CD4-positive, alpha-beta T cell (primary cell): ENCODE measurements around the gene PTPRK. TPM values are rescaled to one million over a fixed set of nuclear protein-coding genes. Genes with fewer than 3 reads are reported as not detected.

Experiments used
- ATAC-seq: fragments of 200-7000 bp; cut with Tn5 transposase; one replicate; pipeline ENCODE4 v1.10.0; 2022; ENCODE audit warnings: mild to moderate bottlenecking; ENCODE audit not compliant: poor library complexity
- CTCF ChIA-PET: fragments of 350-600 bp; sonication (Branson Sonifier 250); formaldehyde crosslinking; loops from one replicate; lab custom pipeline; 2021; ENCODE audit warnings: antibody characterized with exemption, inconsistent platforms; lab: Charles Lee
- POLR2A ChIA-PET: fragments of 350-600 bp; sonication (Branson Sonifier 250); formaldehyde crosslinking; loops from one replicate; lab custom pipeline; 2021; ENCODE audit warnings: antibody characterized with exemption, inconsistent platforms; lab: Charles Lee
- DNase-seq, 14 experiments: peaks; one replicate each; pipeline ENCODE4 v3.0.0-alpha.2; 2013 to 2020; ENCODE audit warnings: mixed read lengths in 2 of 14
- H3K27ac ChIP-seq, 2 donors: one replicate each; pipeline versions ENCODE4 v1.5.1 to v1.7.0; 2013; ENCODE audit warnings: low read length in 2 of 2, low read depth in 1 of 2, mild to moderate bottlenecking in 1 of 2
- H3K27me3 ChIP-seq, 2 experiments: 1 replicate in 1 of 2; 2 replicates in 1 of 2; pipeline versions ENCODE4 v1.6.1 to v1.7.0; 2013; ENCODE audit warnings: low read length in 2 of 2, control low read depth in 1 of 2, mild to moderate bottlenecking in 1 of 2, moderate library complexity in 1 of 2; ENCODE audit not compliant: insufficient read depth in 2 of 2, control insufficient read depth in 1 of 2
- H3K36me3 ChIP-seq: one replicate; pipeline ENCODE4 v1.6.1; 2013; ENCODE audit warnings: low read length, control low read depth; ENCODE audit not compliant: insufficient read depth
- H3K4me1 ChIP-seq: one replicate; pipeline ENCODE4 v1.6.1; 2013; ENCODE audit warnings: low read length, control low read depth; ENCODE audit not compliant: insufficient read depth
- H3K4me3 ChIP-seq: one replicate; pipeline ENCODE4 v1.5.1; 2013; ENCODE audit warnings: mild to moderate bottlenecking, low read length, moderate library complexity
- H3K9me3 ChIP-seq, 2 experiments: 1 replicate in 1 of 2; 2 replicates in 1 of 2; pipeline versions ENCODE4 v1.6.1 to v1.7.0; 2013; ENCODE audit warnings: low read length in 2 of 2, mild to moderate bottlenecking in 2 of 2, control low read depth in 1 of 2, moderate library complexity in 1 of 2; ENCODE audit not compliant: control insufficient read depth in 1 of 2, insufficient read depth in 1 of 2
- H3K27ac Mint-ChIP-seq: one replicate; pipeline ENCODE4 v1.8.0; 2020; ENCODE audit warnings: mixed read lengths
- H3K27me3 Mint-ChIP-seq: one replicate; pipeline ENCODE4 v1.8.0; 2021; ENCODE audit warnings: mixed read lengths
- H3K36me3 Mint-ChIP-seq: one replicate; pipeline ENCODE4 v1.8.0; 2021; ENCODE audit warnings: low read depth, mixed read lengths
- H3K4me1 Mint-ChIP-seq: one replicate; pipeline ENCODE4 v1.8.0; 2021; ENCODE audit warnings: low read depth, mixed read lengths
- H3K4me3 Mint-ChIP-seq: one replicate; pipeline ENCODE4 v1.8.0; 2020; ENCODE audit warnings: mild to moderate bottlenecking, mixed read lengths
- H3K9me3 Mint-ChIP-seq: one replicate; pipeline ENCODE4 v1.8.0; 2020; ENCODE audit warnings: mixed read lengths
- CTCF ChIP-seq: fragments of 200-600 bp; IDR thresholded peaks from one replicate; pipeline ENCODE4 v1.8.0; 2022; ENCODE audit warnings: antibody characterized with exemption, mild to moderate bottlenecking
- intact Hi-C, 2 experiments: fragments of 100-400 bp; cut with DNase I in 1 of 2; cut with micrococcal nuclease in 1 of 2; formaldehyde crosslinking; loops; one replicate each; pipeline versions ENCODE4 v1.15.1 to v1.9.0; 2023 to 2025; cut with DNase I, micrococcal nuclease
- total RNA-seq, 174 experiments: library from RNA in 2 of 174; stranded (reverse) in 2 of 174; gene quantifications; one replicate each; pipeline ENCODE4 v1.2.3 and lab custom pipeline; 2021 to 2026

Gene PTPRK
- total RNA-seq, 2 experiments from 2014 or later: 8.4 to 10.3 TPM

DNA sequence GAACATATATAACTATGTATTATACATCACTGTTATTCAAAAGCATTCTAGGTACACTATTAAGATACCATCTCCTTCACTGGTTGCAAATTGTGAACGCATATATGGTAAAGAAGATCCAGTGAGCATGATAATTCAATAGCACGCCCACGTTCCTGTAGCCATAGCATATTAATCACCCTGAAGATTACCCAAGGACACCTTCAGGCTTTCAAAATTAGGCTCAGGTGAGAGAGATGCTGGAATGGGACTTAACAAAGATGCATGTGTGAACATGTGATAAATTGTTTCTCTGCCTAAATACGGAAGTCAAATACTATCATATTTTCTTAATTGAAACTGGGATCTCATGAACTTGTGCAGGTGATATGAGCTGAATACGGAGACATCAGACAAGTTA is 303.5 kb downstream of the PTPRK start:
- intact Hi-C loops: no loop called here
- Mint-ChIP-seq H3K27ac (no peak overlapping the region), H3K9me3 (no peaks in the 10 kb centered on the region), H3K4me1 (no peaks in the 10 kb centered on the region), H3K27me3 (no peaks in the 10 kb centered on the region), H3K4me3 (no peak overlapping the region), H3K36me3 (no peaks in the 10 kb centered on the region)
- Histone ChIP-seq H3K27me3 (no peaks in the 10 kb centered on the region), H3K9me3 (no peaks in the 10 kb centered on the region), H3K4me3 (no peak overlapping the region), H3K4me1 (no peaks in the 10 kb centered on the region), H3K27ac (no peak overlapping the region), H3K36me3 (no peaks in the 10 kb centered on the region)
- ChIA-PET POLR2A (no interaction called here), CTCF (no interaction called here)
- no peak for DNase-seq
- ATAC-seq: no peak
- TF ChIP-seq CTCF: no peak

DNA sequence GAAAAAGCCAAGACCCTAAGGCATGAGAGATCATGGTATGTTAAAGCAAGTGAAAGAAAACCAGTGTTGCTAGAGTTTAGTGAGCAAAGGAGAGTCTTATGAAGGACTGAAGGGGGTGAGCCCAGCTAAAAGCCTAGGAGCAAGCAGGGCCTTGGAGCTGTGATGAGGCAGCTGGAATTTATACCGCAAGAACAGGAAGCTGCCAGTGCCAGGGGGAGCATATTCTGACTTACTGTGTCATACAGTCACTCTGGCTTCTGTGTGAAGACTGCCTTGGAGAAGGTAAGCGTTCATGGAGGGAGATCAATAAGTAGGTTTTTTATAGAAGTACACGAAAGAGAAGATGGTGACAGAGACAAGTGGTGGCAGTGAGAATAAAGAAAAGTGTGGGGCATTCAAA is 310.6 kb downstream of the PTPRK start:
- Histone ChIP-seq H3K36me3 (no peaks in the 10 kb centered on the region), H3K4me1 (no peaks in the 10 kb centered on the region), H3K27me3 (no peaks in the 10 kb centered on the region), H3K27ac (no peak overlapping the region), H3K4me3 (no peak overlapping the region), H3K9me3 (no peaks in the 10 kb centered on the region)
- POLR2A ChIA-PET: no interaction called here
- Mint-ChIP-seq H3K4me1 (no peaks in the 10 kb centered on the region), H3K4me3 (no peak overlapping the region), H3K27me3 (no peaks in the 10 kb centered on the region), H3K9me3 (no peaks in the 10 kb centered on the region), H3K36me3 (no peaks in the 10 kb centered on the region), H3K27ac (no peak overlapping the region)
- intact Hi-C loops: no loop called here
- CTCF ChIA-PET: no interaction called here
- DNase-seq (no peak), ATAC-seq (no peak)
- TF ChIP-seq CTCF: no peak

GRCh38 chr6:128208851-128209580 is 311.4 kb downstream of the PTPRK start:
- POLR2A ChIA-PET: no interaction called here
- H3K36me3 Mint-ChIP-seq: no peaks in the 10 kb centered on the region
- H3K4me1 Mint-ChIP-seq: no peaks in the 10 kb centered on the region
- TF ChIP-seq CTCF: no peak
- no peaks in the 10 kb centered on the region for H3K27me3 Mint-ChIP-seq
- Histone ChIP-seq H3K27me3 (no peaks in the 10 kb centered on the region), H3K36me3 (no peaks in the 10 kb centered on the region), H3K27ac (no peak overlapping the region), H3K9me3 (no peaks in the 10 kb centered on the region), H3K4me3 (no peak overlapping the region), H3K4me1 (no peaks in the 10 kb centered on the region)
- intact Hi-C loops: no loop called here
- DNase-seq (no peak), ATAC-seq (no peak)
- H3K27ac Mint-ChIP-seq: no peak overlapping the region
- no peaks in the 10 kb centered on the region for H3K9me3 Mint-ChIP-seq
- no peak overlapping the region for H3K4me3 Mint-ChIP-seq
- CTCF ChIA-PET: no interaction called here
